AG08396 (cell line): ENCODE data around the gene KCNJ15.

Source experiments
- DNase-seq: peaks from one replicate; pipeline ENCODE4 v3.0.0; 2012; ENCODE audit warnings: low spot score, mixed read lengths

KCNJ15 gene

DNA sequence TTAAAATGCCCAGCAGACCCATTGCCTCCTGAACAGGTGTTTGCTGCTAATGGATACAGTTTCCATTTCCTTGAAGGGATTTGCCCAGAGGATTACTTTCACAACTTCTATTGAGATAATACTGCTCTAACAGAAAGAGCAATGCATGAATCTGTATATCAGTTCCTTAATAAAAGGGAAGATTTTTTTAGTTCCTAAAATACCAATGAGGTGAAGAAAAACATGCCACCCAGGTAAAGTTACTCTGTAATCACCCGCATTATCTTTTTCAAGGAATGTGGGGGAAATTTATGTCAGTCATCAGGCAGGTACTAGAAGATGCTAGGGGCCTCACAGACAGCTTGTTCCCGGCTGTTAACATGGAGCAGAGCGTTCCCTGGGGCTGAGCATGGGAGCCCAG lies 41.1 kb downstream of the KCNJ15 start:
- no peak for DNase-seq

DNA sequence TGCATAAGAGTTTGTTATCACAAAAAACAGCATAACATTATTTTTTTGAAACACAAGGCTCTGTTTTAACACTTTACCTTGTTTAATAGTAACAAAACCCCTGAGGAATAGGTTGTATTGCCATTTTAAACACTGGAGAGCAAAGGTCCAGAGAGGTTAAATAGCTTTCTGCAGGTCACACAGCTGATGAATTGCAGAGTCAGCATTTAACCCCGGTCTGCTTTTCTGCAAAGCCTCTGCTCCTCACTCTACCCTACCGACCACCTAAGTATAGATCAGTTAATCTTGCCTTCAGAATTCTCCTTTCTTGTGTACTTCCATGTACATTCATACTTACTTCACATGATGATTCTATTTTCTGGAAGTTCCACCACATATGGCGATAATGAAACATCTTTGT lies 42.0 kb downstream of the KCNJ15 start:
- DNase-seq: no peak

DNA sequence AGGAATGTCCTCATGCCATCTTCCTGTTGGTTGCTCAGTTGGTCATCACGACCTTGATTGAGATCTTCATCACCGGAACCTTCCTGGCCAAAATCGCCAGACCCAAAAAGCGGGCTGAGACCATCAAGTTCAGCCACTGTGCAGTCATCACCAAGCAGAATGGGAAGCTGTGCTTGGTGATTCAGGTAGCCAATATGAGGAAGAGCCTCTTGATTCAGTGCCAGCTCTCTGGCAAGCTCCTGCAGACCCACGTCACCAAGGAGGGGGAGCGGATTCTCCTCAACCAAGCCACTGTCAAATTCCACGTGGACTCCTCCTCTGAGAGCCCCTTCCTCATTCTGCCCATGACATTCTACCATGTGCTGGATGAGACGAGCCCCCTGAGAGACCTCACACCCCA lies 42.9 kb downstream of the KCNJ15 start:
- no peak for DNase-seq

DNA sequence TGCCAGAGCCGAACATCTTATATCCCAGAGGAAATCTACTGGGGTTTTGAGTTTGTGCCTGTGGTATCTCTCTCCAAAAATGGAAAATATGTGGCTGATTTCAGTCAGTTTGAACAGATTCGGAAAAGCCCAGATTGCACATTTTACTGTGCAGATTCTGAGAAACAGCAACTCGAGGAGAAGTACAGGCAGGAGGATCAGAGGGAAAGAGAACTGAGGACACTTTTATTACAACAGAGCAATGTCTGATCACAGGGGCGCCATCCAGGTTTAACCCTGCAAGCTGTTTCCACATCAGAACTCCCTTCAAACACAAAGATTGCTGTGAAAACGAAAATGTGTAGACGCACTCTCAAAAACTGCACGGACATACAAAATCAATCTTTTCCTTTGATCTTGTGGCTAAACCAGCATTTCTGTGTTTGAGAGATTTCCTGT lies 43.4 kb downstream of the KCNJ15 start:
- no peak for DNase-seq

DNA sequence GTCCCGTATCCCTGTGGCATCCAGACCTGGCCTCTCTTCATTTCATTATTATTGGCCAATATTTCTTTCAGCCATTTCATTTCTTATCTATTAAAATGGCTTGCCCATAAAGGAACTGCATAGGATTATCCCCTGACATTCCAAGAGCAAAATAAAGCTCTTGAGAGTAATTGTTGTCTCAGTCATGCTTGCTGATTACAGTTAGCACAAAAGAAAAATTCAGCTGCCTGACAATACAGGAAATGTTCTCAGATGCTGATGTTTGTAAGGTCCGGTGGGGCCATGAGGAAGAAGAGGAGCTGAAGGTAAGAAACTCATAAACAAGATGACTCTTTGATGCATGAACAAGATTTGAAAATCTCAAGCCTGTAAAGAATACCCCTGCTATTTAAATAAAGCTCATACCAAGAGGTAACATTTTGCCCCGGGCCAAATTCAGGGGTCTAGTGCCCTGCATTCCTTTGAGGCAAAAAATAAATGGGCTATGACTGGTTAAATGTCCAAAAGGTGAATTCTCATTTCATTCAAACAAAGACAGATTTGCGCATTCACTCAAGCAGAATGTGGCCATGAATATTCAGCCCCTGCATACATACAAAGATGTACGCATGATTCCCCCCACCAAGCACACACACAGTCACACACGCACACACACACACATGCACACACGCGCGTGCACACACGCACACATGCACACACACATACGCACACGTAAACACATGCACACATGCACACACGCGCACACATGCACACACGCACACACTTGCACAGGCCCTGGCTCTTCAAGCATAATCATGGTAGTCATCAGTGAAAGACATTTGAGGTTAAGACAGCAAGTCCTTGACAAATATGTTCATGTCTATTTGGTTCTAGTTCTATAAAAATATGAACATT lies 44.8 kb downstream of the KCNJ15 start:
- no peak for DNase-seq

DNA sequence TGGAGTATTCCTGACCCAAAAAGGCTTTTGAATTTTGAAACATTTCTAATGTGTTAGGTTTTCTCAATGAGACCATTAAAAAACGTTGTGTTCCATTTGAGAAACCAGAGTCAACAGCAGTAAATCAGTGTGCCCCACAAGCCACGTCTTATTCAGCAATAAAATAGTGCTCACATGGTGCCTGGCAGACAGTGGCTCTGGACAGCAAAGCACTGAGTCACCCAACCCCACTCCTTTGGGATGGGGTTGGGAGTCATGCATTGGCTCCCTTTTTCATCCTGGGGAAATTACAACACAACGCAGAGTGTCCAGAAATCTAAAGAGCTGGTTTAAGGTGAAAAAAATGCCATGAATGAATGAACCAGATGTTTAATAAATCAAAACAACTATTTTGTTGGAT lies 46.5 kb downstream of the KCNJ15 start:
- DNase-seq: peak; percentile 44

DNA sequence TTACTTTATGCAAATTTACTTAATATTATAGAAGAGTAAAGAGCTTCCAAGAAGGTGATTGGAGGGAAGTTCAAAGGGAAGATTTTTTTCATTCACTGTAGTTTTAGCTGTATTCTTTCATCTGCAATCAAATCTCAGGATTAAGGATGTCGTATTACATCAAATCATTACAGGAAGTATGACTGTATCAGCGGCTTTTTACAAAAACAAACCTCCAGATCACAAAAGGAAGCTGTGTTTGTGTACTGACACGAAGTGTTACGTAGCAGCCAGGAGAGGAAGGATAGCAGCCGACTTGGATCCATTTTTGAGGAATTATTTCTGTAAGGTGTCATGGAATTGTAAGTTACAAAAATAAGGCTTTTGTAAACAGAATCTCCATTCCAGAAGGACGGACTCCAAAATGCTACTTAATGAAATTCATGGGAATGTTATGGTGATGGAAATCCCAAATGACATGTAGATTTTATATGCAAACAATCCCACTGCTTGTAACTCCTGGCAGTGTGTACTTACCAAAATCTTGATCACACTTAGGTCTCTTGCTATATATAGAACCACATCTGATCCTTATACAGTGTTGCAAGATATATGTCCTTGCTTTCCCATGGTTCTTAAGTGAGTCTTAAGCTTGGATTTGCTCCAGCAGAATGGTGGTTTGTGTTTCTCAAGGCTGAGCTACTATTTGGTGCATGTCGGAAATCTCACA lies 49.8 kb downstream of the KCNJ15 start:
- DNase-seq: no peak

DNA sequence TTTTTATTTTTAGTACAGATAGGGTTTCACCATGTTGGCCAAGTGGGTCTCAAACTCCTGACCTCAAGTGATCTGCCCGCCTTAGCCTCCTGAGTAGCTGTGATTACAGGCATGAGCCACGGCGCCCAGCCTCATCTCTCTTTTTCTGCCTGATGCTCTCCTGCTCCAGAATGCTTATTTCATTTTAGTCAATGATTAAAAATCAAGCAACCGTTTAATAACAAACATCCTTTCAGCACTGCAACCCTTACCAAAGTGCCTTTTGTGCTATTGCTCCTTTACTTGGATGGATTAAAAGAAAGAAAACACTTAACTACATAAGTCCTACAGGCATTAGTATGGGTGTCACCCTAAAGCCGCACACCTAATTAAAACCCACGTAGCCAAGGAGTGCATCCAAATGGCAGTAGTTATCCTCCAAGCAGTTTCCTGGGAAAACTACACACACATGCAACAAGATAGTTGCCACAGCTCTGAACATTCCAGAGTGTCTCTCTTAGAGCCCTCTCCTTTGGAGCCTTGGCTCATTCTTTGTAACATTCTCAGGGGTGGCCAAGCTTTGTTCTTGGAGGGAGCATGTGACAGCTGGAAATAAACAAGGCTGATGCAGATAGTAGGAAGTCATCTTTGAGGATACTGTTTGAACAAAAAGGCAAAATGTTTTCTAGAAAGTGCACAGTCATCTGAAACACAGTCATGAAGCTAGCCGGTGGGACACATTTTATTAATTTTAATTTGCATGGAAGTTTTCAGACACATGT lies 51.2 kb downstream of the KCNJ15 start:
- no peak for DNase-seq

DNA sequence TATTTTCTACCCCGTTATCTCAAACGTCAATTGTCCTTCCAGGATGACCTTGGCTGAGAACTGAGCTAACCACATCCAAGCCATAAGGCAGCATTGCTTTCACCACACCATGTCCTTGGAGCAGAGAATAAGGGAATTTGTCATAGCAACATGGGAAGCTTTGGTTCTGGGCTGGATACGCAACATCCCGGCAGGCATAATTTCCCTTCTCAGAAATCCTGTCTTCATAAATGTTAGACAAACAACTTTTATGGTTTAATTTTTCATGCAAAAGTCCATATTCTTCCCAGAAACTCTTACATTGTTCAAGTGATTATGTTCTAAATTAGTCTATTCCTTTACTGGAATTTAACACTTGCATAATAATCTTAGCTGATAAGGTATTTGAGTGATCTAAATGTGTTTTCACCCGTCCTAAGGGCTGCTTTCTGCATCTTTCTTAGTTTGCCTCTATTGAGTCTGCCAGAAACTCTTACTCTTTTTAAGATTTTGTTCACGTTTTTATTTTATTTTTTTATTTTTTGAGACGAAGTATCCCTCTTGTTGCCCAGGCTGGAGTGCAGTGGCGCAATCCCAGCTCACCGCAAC lies 51.8 kb downstream of the KCNJ15 start:
- DNase-seq: no peak

DNA sequence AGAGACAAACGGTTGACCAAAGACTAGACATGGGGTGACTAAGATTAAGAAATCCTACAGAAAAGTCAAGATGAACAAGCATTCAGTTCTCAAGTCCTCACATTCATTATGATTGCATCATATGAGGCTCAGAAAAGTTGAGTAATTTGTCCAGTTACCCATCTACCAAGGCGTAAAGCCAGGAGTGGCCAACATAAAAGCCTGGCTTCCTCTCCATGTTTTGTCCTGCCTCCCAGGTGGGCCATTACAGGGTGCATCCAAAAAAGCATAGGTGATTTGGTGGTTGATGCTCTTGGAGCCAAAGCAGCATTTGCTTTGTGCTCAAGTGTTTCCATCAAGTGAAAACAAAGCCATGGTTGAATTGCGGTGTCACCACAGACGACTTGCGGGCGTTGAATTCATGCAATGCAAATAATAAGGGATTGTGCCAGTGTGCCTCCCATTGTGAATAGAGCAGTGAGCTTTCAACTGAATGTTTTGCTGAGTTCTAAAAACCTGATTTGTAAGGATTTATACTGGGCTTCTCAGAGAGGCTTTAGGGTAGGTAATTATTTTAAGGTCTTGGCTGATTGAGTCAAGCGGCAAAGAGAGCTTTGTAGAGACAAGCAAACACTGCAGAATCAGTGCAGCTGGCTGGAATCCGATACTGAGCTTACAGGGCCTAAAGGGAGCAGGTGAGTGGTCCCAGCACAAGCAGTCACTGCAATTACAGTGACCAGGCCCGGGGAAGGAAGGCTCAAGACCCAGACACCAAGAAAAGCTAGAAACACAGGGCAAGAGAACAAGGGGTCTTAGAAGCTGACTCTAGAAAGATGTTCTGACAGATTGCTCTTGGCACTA lies 54.1 kb downstream of the KCNJ15 start:
- no peak for DNase-seq

DNA sequence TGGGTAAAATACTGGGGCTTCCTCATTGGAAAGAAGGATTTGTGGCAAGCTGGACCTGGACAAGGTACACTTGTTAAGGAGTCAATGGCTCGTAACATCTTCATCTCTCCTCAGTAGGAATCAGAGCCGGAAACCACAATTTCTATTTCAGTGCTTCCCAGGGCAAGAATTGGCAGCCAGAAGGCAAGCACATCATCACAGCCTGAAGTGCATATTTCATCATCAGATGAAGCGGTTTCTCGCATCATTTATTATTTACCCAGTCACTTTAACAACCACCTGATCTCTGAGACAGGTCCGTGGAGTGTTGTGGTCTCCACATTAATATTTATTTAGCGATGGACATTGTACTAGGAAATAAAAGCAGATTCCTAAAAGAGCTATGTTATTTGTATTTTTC lies 55.0 kb downstream of the KCNJ15 start:
- DNase-seq: no peak

DNA sequence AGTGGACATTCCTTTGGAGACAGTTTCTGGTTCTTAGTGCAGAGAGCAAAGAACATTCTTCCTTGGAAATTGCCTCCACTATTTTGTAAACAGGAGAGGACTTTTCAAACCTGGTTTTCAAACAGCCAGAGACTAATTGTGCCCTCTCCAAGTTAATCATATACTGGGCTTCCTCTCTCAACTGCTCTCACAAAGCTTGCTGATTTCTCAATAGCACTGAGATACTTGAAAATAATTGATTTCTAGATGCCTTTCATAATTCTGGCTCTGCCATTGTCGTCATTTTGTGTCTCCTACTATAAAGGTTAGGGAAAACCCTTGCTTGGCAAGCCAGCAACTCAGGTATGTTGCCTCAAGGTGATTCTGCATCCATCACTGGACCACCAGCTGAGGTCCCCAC lies 56.0 kb downstream of the KCNJ15 start:
- no peak for DNase-seq

DNA sequence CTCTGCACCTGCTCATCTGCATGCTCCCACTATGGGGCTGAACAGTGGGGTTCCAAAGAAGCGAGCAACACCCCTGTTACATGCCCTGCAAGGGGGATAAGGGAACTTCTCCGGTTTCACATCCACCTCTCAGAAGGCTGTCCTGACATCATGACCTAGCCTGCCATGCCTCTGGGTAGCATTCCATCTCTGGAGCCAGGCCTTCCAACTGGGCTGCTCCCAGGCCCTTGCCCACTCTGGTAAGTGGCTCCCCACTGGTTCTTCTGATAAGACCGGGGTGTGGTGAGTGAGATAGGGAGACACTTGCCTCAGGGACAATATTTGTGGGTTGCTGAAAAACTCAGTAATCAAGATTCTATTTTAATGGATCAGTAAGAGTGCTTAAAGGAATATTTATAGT lies 57.8 kb downstream of the KCNJ15 start:
- DNase-seq: no peak

DNA sequence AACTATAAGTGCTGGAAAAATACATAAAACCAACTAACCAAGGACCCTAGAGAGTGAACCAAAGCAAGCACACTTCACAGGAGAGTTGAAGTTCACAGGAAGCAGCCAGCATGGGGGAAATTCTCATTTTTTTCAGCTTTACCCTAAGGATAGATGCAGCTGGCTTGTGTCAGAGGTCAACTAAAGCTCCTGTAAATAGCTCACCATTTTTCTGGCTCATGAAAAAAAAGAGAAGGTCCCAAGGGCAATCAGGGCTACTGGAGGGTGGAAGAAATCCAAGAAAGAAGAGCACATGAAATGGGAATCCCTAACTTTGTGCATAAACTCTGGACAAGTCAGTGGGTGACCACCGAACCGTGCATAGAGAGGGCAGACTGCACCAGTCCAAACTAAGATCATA lies 58.3 kb downstream of the KCNJ15 start:
- DNase-seq: no peak

DNA sequence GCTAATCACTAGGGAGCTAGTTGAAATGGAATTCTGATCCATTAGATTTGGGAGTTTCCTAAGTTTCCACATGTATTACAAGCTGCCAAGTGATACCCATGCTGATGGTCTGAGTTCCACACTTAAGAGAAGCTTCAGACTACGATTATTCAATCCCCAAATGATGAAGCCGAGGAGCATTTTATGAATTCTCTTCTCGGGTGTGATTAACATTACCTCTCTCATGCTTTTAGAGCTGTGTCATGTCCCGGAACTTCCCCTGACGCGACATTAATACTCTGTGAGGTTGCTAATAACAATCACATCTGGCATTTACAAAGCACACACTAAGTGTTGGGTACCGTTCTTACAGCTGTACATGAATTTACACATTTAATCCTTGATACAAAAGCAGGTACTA lies 63.0 kb downstream of the KCNJ15 start:
- no peak for DNase-seq

DNA sequence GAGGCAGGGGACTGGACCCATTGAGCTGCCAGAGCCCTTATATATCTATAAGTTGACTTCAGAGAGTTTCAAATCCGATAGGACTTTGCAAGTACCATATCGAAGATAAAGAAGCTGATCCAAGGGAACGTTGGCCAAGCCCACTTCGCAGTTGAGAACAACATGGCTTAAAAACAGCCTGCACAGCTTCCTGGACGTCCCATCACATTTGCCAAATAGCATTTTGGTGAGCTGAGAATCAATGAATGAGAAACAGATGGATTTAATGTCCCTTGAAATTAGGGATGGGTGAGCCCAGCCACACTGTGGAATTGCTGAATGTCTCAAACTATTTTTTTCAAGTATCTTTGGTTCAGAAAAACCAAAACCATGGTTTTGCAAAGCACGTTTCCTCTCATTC lies 64.8 kb downstream of the KCNJ15 start:
- DNase-seq: no peak

DNA sequence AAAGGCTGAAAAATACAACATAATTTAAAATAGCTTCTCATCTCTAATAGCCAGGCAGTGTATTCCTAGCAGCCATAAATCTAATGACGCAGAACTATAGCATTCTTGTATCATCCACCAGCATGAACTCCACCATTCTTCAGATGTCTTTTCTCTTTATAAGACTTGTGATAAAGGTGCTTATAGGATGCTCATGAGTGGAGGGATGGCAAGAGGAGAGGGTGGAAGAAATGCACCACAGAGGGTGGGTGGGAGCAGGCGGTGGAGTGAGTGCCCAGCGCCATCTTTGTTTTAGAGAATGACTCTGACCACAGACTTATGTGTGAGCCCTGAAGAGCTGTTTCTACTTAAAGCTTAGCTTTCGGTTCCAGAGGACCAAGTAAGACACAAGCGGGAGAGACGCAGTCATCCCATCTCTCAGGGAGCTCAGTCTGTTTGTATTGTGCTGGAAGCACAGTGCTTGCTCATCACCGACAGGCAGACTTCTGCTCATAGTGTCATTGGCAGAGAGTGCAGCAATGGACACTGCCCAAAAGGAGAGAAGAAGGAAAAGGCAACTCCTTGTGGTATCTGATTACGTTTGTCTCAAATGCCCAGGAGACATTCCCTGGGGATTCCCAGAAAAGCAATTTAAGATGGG lies 65.6 kb downstream of the KCNJ15 start:
- peak; percentile 23 for DNase-seq

DNA sequence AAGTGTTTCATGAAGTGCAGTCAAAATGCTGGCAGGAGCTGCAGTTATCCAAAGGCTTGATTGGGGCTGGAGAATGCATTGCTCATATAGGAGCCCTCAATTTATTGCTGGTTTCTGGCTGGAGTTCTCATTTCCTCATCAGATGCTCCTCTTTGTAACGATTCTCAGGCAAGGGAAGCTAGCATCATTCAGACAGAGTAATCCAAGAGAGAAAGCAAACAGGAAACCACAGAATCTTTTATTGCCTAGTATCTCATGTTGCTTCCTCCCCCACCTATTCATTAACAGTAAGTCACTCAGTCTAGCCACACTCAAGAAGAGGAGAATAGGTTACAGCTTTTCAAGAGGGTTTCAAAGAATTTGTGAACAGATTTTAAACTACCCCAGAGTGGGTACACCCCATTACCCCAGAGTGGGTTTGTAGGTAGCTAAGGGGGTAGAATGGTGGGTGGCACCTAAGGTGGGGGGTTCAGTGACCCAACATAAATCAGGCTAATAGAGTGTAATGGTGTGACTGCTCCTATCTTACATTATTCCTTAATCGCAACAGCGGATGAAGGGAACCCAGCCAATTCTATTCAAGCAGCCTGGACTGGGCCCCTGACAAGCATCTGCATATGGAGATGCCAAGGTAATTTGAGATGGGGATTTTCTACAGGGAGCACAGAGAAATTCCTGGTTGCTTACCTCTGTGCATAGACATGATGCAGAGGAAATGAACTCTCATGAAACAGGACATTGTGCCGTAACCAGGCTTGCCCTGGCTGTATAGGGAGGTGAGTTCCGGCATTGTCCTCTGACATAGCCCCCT lies 67.1 kb downstream of the KCNJ15 start:
- no peak for DNase-seq

DNA sequence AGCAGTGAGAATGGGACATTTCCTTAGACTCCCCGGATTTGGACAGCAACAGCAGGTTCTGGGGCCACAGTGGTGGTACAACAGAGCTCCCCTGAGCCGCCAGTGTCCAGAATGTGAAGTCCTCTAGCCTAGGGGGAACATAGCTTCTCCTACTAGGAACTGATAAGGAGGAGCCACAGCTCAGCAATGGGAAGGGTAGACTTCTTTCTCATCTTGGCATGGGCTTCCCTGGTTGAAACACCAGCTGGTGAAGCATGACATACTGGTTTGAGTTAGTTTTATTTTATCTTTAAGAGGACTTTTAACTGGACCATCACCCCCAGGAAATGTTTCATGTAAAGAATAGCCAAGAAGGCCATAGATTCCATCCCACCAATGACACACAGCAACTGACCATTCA lies 68.4 kb downstream of the KCNJ15 start:
- DNase-seq: no peak
